OCI-M1 (cell line): ENCODE results near the gene SLC16A7.

ENCODE experiments used
- DNase-seq: peaks from one replicate; lab custom pipeline; 2025; lab: John Stamatoyannopoulos, UW

The SLC16A7 gene

DNA sequence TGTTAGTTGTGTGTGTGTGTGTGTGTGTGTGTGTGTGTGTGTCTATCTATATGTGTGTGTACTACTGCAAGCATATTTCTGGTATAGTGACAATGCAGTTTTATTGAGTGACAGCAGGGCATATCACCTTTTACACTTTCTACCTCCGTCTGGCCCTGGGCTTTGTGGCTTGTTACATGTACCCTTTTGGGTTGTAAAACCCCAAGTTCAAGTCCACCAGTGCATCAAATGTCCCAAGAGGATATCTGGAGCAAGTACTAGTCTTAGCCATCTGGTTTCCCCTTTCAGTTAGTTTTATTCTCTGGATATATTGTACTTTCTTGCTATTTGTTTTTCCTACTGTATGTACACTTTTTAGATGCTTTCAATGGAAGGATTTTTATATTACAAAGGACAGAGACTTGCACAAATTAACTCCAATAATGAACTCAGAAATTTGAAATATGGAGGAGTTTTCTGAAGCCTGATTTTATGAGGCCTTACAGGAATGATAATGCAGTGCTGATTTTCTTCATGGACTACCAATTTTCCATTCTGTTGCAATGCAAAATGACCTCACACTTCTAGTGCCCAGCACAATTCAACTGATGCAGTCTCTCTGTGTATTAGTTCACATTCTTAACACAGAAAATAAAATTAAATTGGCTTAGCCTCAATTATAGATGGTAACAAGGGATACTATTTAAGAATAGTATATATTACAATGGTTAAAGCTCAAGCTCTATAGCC is 29.1 kb downstream of the SLC16A7 start:
- DNase-seq = peak; percentile 52

DNA sequence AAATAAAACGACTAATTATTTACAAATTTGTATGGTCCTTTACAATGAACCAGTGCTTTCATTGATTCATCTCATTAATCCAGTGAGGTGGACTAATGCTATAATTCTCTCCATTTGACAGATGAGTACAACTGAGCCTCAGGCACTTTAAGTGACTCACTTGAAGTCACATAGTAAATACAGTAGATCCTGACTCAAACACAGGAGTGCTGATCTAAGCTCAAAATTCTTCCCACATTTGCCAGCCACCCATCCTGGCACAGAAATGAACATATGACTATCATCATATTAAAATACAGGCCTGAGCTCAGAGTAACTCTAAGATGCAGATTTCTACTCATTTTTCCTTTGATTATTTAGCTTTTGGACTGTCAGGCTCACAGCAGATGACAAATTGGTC is 30.6 kb downstream of the SLC16A7 start:
- no peak for DNase-seq

DNA sequence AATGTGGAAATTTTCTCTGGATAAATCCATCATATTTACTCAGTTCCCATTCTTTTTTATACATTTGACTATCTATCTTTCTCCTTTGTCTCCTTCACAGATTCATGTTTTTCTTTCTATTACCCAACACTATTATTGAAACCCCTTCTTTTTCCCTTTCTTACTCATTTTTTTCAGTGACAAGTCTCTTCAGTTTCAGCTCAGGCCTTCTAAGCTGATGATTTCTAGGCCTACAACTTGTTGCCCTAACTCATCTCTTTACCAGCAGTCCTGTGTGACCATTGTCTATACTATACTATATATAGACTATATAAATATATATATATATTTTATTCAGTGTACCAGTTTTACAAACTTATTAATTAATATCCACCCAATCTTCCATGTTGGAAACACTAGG is 31.8 kb downstream of the SLC16A7 start:
- no peak for DNase-seq

- DNase-seq = no peak
Measured at GRCh38 chr12:59629890-59630289, 34.1 kb downstream of the SLC16A7 start.

DNA sequence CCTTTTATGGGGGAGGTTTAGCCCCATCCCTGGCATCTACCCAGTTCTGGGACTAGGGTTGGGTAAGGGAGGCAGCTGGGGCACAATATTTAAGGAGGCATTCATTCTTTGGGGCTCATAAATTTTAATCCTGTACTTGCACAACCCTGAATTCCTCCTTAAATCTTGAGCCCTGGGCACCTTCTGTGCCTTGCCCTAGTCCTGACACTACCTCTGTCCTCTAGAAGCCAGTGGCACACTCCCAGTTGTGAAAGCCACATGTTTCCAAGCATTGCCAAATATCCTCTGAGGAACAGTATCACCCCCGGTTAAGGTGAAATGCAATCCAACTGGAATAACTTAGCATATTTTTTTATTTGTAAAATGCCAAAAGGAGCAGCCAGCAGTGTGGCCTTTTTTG is 36.6 kb downstream of the SLC16A7 start:
- no peak for DNase-seq

- DNase-seq = no peak
Measured at GRCh38 chr12:59634254-59634653, 38.4 kb downstream of the SLC16A7 start.

- DNase-seq = peak; percentile 59
Measured at GRCh38 chr12:59636945-59637691, 41.3 kb downstream of the SLC16A7 start.

- peak; percentile 56 for DNase-seq
Measured at GRCh38 chr12:59637692-59638070, 41.9 kb downstream of the SLC16A7 start.

DNA sequence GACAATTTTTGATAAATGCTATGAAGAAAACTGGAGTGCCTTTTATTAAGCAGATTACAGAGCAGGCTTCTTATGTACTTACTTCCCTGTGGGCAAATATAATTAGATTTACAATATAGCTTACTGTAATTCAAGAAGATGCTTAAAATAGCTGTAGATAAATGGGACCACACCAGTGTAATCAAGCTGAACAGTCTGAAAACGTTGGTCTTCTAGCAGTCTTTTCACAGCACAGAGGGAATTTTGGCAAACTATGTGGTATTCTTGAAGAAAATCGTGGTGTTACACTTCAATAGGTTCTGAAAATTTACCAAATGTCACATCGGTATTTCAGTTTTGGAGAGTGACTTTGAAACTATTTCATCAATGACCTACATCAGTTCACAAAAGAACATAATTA is 47.7 kb downstream of the SLC16A7 start:
- DNase-seq = no peak

- DNase-seq = peak; percentile 28
Measured at GRCh38 chr12:59645242-59645641, 49.4 kb downstream of the SLC16A7 start.

GRCh38 chr12:59646636-59647035 is 50.8 kb downstream of the SLC16A7 start:
- no peak for DNase-seq

GRCh38 chr12:59649203-59649602 is 53.4 kb downstream of the SLC16A7 start:
- peak; percentile 38 for DNase-seq

GRCh38 chr12:59650588-59651228 is 54.9 kb downstream of the SLC16A7 start:
- peak; percentile 70 for DNase-seq

DNA sequence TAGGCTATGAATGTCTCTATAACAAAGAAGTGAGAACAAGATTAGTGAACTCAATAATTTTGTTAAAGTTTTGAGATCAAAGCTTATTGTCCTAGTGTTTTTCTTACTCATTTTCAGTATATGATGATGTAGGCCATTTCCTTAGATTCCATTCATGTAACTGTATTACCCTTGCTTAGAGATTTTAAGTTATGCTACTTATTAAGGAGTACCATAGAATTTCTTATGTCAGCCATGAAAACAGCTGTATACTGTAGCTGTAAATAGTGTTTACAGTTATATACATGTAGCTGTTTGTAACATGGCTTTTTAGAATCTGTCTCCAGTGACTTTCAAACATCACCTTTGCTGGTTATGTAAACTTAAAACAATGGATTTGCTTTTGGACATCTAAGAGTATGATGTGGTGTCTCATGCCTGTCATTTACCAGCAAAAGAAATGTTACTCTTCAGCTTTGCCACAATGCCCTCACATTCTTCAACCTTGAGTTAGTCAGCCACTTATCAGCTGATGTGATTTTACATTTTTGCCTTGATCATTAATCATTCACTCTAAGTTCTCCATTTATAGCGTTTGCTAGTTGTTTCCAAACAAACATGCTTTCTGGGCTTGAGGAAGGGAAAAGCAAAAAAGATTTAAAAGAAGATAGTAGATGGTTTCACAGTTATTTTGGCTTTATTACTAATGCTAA is 55.5 kb downstream of the SLC16A7 start:
- DNase-seq = peak; percentile 41

DNA sequence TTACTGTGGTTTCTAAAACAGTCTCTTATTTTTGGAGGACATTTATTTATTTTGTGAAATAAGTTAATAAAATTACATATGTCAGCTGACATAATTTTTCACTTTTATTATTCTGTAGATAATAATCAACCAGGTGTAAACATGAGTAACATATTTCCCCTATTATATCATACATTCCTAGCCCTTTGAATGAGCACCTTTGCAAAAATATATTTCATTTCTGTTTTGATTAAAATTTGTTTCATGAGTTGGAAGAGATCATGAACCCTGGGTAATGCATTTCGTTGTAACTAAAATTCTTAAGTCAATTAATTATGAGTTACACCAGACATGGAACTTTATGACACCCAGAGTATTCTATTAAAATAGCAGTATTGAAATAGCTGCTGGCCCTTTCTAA is 56.3 kb downstream of the SLC16A7 start:
- DNase-seq = no peak

- DNase-seq = no peak
Measured at GRCh38 chr12:59654061-59654460, 58.2 kb downstream of the SLC16A7 start.

DNA sequence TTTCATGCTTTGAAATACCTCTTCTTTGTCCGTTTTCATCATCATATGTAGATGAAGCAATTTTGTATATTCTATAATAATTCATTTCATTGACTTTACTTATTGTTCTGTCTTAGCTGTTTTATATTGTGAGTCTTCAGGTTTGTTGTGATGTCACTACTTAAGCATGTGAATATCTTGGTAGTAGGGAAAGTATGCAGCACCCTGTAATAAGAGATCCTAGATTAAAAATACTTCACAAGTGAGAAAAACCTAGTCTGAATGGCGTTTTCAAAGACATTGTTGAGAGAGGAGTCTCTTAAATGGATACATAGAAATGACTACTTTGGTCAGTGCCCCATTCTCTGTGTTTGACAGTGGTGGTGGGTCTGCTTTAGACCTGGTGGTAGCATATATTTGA is 61.4 kb downstream of the SLC16A7 start:
- DNase-seq = no peak

GRCh38 chr12:59657711-59658110 is 61.9 kb downstream of the SLC16A7 start:
- DNase-seq = no peak

DNA sequence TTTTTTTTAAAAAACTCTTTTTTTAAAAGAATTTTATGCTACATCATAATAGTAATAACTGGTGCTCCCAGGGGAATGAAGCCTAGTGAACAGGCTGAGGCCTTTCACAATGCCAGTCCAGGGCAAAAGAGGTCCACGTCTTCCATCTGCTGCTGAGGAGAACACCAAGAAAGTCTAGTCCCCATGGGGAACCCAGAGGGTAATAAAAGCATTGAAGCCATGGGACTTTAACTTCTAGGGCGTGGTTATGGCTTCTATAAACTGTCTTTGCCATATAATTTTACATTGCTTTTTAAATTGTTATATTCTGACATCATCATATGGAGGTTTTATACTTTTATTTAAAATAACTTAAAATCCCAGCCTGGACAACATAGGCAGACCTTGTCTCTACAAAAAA is 64.3 kb downstream of the SLC16A7 start:
- no peak for DNase-seq

GRCh38 chr12:59660921-59661597 is 65.2 kb downstream of the SLC16A7 start:
- no peak for DNase-seq

- DNase-seq = no peak
Measured at GRCh38 chr12:59664495-59664894, 68.7 kb downstream of the SLC16A7 start.

- no peak for DNase-seq
Measured at GRCh38 chr12:59665701-59666100, 69.9 kb downstream of the SLC16A7 start.
